Esophagus squamous epithelium (tissue), 5 donors: Measurements from ENCODE around the gene PCF11. TPM values are rescaled to one million over a fixed set of nuclear protein-coding genes. Genes with fewer than 3 reads are reported as not detected.

Experiments used
- DNase-seq: peaks from one replicate; lab custom pipeline; 2025; lab: John Stamatoyannopoulos, UW
- H3K27ac ChIP-seq, 4 donors: fragments of 200-600 bp; sonication (generic); one replicate each; pipeline ENCODE4 v1.5.1; 2016 to 2019; ENCODE audit warnings: mild to moderate bottlenecking in 1 of 4
- H3K27me3 ChIP-seq, 4 donors: fragments of 200-600 bp; sonication (generic); 1 replicate in 3 of 4; 2 replicates in 1 of 4; pipeline versions ENCODE4 v1.5.1 to v1.6.0; 2017 to 2021; ENCODE audit warnings: antibody characterized with exemption in 1 of 4
- H3K36me3 ChIP-seq, 3 donors: fragments of 200-600 bp; sonication (generic); one replicate each; pipeline ENCODE4 v1.5.1; 2016 to 2019
- H3K4me1 ChIP-seq, 3 donors: fragments of 200-600 bp; sonication (generic); one replicate each; pipeline ENCODE4 v1.5.1; 2017 to 2019
- H3K4me3 ChIP-seq, 4 donors: fragments of 200-600 bp; sonication (generic); 1 replicate in 3 of 4; 2 replicates in 1 of 4; pipeline ENCODE4 v1.5.1; 2016 to 2019; ENCODE audit warnings: mild to moderate bottlenecking in 2 of 4, moderate library complexity in 1 of 4
- H3K9me3 ChIP-seq, 3 donors: fragments of 200-600 bp; sonication (generic); one replicate each; pipeline ENCODE4 v1.5.1; 2016 to 2019
- CTCF ChIP-seq, 6 experiments: fragments of 450-650 bp in 4 of 6; fragments of 200-600 bp in 2 of 6; sonication (generic) in 2 of 6; IDR thresholded peaks; one replicate each; pipeline ENCODE4 v1.5.1; 2016 to 2019; ENCODE audit warnings: antibody characterized with exemption in 6 of 6, mild to moderate bottlenecking in 4 of 6, moderate library complexity in 4 of 6
- POLR2A ChIP-seq, 4 donors: fragments of 450-650 bp; IDR thresholded peaks; one replicate each; pipeline ENCODE4 v1.6.1; 2017; ENCODE audit warnings: antibody characterized with exemption in 4 of 4, mild to moderate bottlenecking in 4 of 4, moderate library complexity in 3 of 4
- WGBS, 2 donors: methylation state at CpG; one replicate each; pipeline ENCODE4 v1.1.5; 2018; 5-methylcytosine and 5-hydroxymethylcytosine counted together
- intact Hi-C: fragments of 100-400 bp; cut with DNase I; formaldehyde crosslinking; loops from one replicate; pipeline ENCODE4 v1.15.0; 2022
- total RNA-seq, 4 donors: library from RNA; depleted of rRNA; stranded (reverse); fragments of >200 nt; gene quantifications; one replicate each; pipeline ENCODE4 v1.1.0, GENCODE V29; 2016
- donor health status: DM: yes; HTN: yes; CAD: no.

The PCF11 gene
- total RNA-seq, 4 donors from 2014 or later, result 33.6 to 64.1 (median 44.3) TPM

DNA sequence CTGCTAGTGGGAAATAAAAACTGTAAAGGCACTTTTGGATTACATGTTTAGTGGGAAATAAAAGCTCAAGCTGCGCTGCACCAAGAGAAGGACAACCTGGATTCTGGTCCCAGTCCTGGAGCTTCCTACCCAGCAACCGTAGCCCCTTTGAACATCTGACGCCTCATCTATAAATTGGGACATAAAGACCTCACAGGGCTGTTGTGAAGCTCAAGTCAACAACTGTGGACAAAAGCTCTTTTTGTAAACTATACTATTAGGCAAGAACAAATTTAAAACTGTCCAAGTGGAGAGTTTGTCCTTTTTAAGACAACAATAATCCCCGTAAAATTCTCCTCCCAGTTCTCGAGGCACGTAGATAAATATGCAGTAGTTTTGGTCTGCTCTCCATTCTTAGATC, 17.6 kb upstream of the PCF11 start:
- 81 to 88% methylated on average over 6 of the region's 6 CpGs for WGBS, 2 donors
- no peak for DNase-seq
- TF ChIP-seq POLR2A (IDR thresholded peaks at IDR 0.05) (no peak), CTCF (IDR thresholded peaks at IDR 0.05) (no peak)
- Histone ChIP-seq H3K27me3 (no peaks in the 10 kb centered on the region), H3K9me3 (no peaks in the 10 kb centered on the region), H3K4me3 (no peak overlapping the region), H3K4me1 (no peaks in the 10 kb centered on the region), H3K27ac (no peak overlapping the region), H3K36me3 (no peaks in the 10 kb centered on the region)
- intact Hi-C loops, result no loop called here

DNA sequence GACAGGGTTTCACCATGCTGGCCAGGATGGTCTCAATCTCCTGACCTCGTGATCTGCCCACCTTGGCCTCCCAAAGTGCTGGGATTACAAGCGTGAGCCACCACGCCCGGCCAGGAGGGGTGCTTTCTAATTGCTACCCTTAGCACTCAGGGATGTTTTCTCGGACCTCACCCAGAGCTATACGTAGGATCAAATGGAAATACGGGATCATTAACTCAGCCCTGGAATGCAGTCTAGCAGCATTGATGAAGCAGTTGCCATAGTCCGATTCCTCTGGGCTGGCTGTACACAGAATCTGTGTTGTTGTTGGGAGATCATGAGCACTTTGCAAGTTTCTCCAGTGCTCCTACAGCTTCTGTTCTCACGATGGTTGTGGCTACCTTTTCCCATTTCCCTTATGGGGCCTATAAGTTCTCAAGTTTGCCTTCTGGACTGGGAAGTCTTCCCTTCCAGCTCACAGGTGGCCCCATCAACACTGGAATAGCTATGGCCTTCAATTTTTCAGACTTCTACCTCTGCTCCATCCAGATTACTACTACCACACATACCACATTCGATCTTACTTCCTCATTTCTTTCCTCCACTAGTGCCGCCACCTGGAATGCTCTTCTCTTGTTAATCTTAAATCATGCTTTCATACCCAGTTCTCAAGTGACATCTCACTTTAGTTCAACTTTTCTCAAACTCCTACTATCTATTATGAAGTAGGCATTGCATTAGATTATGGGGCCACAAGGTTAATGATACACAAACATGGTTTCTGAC, 16.1 kb upstream of the PCF11 start:
- TF ChIP-seq CTCF (IDR thresholded peaks at IDR 0.05) (no peak), POLR2A (IDR thresholded peaks at IDR 0.05) (no peak)
- Histone ChIP-seq H3K27ac (no peak overlapping the region), H3K9me3 (no peaks in the 10 kb centered on the region), H3K36me3 (no peaks in the 10 kb centered on the region), H3K27me3 (no peaks in the 10 kb centered on the region), H3K4me1 (no peaks in the 10 kb centered on the region), H3K4me3 (no peak overlapping the region)
- intact Hi-C loops, result no loop called here
- 81 to 87% methylated on average over 10 to 11 of the region's 11 CpGs for WGBS, 2 donors
- no peak for DNase-seq

DNA sequence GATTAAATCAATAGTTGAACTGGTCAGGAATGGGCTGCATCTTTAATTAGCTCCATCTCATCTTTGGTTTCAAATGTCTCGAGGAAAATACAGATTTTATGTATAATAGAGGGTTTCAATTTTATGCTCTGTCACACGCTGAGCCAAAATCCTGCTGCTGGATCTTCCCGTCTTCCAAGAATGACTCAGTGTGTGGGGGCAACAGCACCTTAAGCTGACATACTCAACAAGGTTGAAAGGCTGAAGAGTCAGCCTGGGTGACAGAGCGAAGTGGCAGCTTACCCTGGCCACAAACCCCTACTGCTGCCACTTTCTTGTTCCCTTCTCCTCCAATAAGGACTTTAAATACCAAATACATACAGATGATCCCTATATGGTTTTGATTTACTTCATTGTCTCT, 9.0 kb upstream of the PCF11 start:
- no peak for DNase-seq
- H3K4me1 ChIP-seq, result peaks cover 0 to 5% (median 0%) of the 10 kb centered on the region in 3 donors
- intact Hi-C loops, result no loop called here
- H3K27ac ChIP-seq, result no peak overlapping the region
- no peak overlapping the region for H3K4me3 ChIP-seq
- no peaks in the 10 kb centered on the region for H3K27me3 ChIP-seq
- H3K36me3 ChIP-seq, result no peaks in the 10 kb centered on the region
- no peak for TF ChIP-seq POLR2A (IDR thresholded peaks at IDR 0.05)
- TF ChIP-seq CTCF (IDR thresholded peaks at IDR 0.05), result no peak
- 76 to 81% methylated on average over 4 of the region's 4 CpGs for WGBS, 2 donors
- no peaks in the 10 kb centered on the region for H3K9me3 ChIP-seq

- Histone ChIP-seq H3K4me1 (peaks cover 0 to 6% (median 0%) of the 10 kb centered on the region in 3 donors), H3K9me3 (no peaks in the 10 kb centered on the region), H3K4me3 (no peak overlapping the region), H3K27ac (no peak overlapping the region), H3K36me3 (no peaks in the 10 kb centered on the region), H3K27me3 (no peaks in the 10 kb centered on the region)
- TF ChIP-seq POLR2A (IDR thresholded peaks at IDR 0.05), result no peak
- no peak for TF ChIP-seq CTCF (IDR thresholded peaks at IDR 0.05)
- 80 to 95% methylated on average over 2 of the region's 2 CpGs for WGBS, 2 donors
- no peak for DNase-seq
- intact Hi-C loops, result no loop called here
Observed at GRCh38 chr11:83150450-83150849, 6.5 kb upstream of the PCF11 start.

DNA sequence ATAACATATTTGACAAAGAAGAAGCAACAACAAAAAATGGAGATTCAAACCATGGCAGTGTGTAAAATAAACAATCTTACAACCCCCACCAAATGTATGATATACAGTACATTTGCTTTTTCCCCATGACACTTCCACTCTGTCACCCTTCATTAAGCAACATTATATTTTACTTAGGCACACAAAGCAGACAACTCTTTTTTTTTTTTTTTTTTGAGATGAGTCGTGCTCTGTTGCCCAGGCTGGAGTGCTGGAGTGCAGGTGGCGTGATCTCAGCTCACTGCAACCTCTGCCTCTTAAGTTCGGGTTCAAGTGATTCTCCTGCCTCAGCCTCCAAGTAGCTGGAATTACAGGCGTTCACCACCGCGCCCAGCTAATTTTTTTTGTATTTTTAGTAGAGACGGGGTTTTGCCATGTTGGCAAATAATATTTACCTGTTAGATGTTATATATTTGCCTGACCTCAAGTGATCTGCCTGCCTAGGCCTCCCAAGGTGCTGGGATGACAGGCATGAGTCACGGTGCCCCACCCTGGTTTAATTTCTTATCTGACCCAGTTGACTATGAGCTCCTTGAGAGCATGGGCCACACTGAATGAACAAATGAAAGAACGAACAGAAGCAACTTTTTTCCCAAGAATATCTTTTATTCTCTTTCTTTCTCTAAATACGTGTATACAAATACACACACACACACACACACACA, 5.5 kb upstream of the PCF11 start:
- Histone ChIP-seq H3K9me3 (no peaks in the 10 kb centered on the region), H3K4me1 (peaks cover 0 to 12% (median 0%) of the 10 kb centered on the region in 3 donors), H3K27me3 (no peaks in the 10 kb centered on the region), H3K4me3 (no peak overlapping the region), H3K27ac (no peak overlapping the region), H3K36me3 (no peaks in the 10 kb centered on the region)
- intact Hi-C loops, result no loop called here
- TF ChIP-seq POLR2A (IDR thresholded peaks at IDR 0.05), result no peak
- no peak for TF ChIP-seq CTCF (IDR thresholded peaks at IDR 0.05)
- no peak for DNase-seq
- 75 to 76% methylated on average over 9 to 10 of the region's 10 CpGs for WGBS, 2 donors
